Neuron (in vitro differentiated cells): ENCODE data around the gene PTPRG.

ENCODE experiments used
- H2AFZ ChIP-seq: one replicate; pipeline ENCODE4 v1.6.1; 2013; ENCODE audit warnings: low read depth, mild to moderate bottlenecking, inconsistent platforms, low read length, moderate library complexity
- H3K27me3 ChIP-seq: one replicate; pipeline ENCODE4 v1.6.1; 2013; ENCODE audit warnings: low read length; ENCODE audit not compliant: insufficient read depth
- H3K36me3 ChIP-seq: one replicate; pipeline ENCODE4 v1.6.1; 2013; ENCODE audit warnings: low read length; ENCODE audit not compliant: insufficient read depth
- H3K4me1 ChIP-seq: one replicate; pipeline ENCODE4 v1.6.1; 2013; ENCODE audit warnings: low read length; ENCODE audit not compliant: insufficient read depth
- H3K4me3 ChIP-seq: 2 replicates; pipeline ENCODE4 v1.5.1; 2013; ENCODE audit warnings: mild to moderate bottlenecking, low read length, moderate library complexity
- H3K9me3 ChIP-seq: one replicate; pipeline ENCODE4 v1.6.1; 2013; ENCODE audit warnings: low read length

The PTPRG gene

GRCh38 chr3:61897848-61898247, 336.5 kb downstream of the PTPRG start:
- no peaks in the 10 kb centered on the region for H3K27me3 ChIP-seq
- no peaks in the 10 kb centered on the region for H3K36me3 ChIP-seq
- no peak overlapping the region for H2AFZ ChIP-seq
- H3K9me3 ChIP-seq = no peaks in the 10 kb centered on the region
- peaks cover 3% of the 10 kb centered on the region for H3K4me1 ChIP-seq
- no peak overlapping the region for H3K4me3 ChIP-seq

- Histone ChIP-seq H3K9me3 (no peaks in the 10 kb centered on the region), H2AFZ (no peak overlapping the region), H3K4me3 (no peak overlapping the region), H3K4me1 (peaks cover 3% of the 10 kb centered on the region), H3K36me3 (no peaks in the 10 kb centered on the region), H3K27me3 (no peaks in the 10 kb centered on the region)
Measured at GRCh38 chr3:61899700-61900462, 338.5 kb downstream of the PTPRG start.

- Histone ChIP-seq H2AFZ (no peak overlapping the region), H3K9me3 (no peaks in the 10 kb centered on the region), H3K4me3 (no peak overlapping the region), H3K4me1 (no peaks in the 10 kb centered on the region), H3K27me3 (no peaks in the 10 kb centered on the region), H3K36me3 (no peaks in the 10 kb centered on the region)
Measured at GRCh38 chr3:61901496-61901895, 340.1 kb downstream of the PTPRG start.

GRCh38 chr3:61901986-61902385, 340.6 kb downstream of the PTPRG start:
- no peaks in the 10 kb centered on the region for H3K4me1 ChIP-seq
- no peak overlapping the region for H2AFZ ChIP-seq
- no peak overlapping the region for H3K4me3 ChIP-seq
- no peaks in the 10 kb centered on the region for H3K36me3 ChIP-seq
- no peaks in the 10 kb centered on the region for H3K9me3 ChIP-seq
- H3K27me3 ChIP-seq = no peaks in the 10 kb centered on the region

- Histone ChIP-seq H3K9me3 (no peaks in the 10 kb centered on the region), H2AFZ (no peak overlapping the region), H3K27me3 (no peaks in the 10 kb centered on the region), H3K36me3 (no peaks in the 10 kb centered on the region), H3K4me3 (no peak overlapping the region), H3K4me1 (no peaks in the 10 kb centered on the region)
Measured at GRCh38 chr3:61903074-61903473, 341.7 kb downstream of the PTPRG start.

- Histone ChIP-seq H3K4me1 (no peaks in the 10 kb centered on the region), H2AFZ (no peak overlapping the region), H3K36me3 (no peaks in the 10 kb centered on the region), H3K4me3 (no peak overlapping the region), H3K9me3 (no peaks in the 10 kb centered on the region), H3K27me3 (no peaks in the 10 kb centered on the region)
Measured at GRCh38 chr3:61903931-61904657, 342.7 kb downstream of the PTPRG start.

- no peak overlapping the region for H3K4me3 ChIP-seq
Measured at GRCh38 chr3:61907210-61907795, 345.9 kb downstream of the PTPRG start.

GRCh38 chr3:61908382-61908781, 347.0 kb downstream of the PTPRG start:
- H3K9me3 ChIP-seq = no peaks in the 10 kb centered on the region
- H3K4me1 ChIP-seq = no peaks in the 10 kb centered on the region
- H3K4me3 ChIP-seq = no peak overlapping the region
- no peaks in the 10 kb centered on the region for H3K36me3 ChIP-seq
- no peaks in the 10 kb centered on the region for H3K27me3 ChIP-seq
- no peak overlapping the region for H2AFZ ChIP-seq

More at GRCh38 chr3:61907210-61907795, 345.9 kb downstream of the PTPRG start:
- Histone ChIP-seq H3K9me3 (no peaks in the 10 kb centered on the region), H2AFZ (no peak overlapping the region), H3K4me1 (no peaks in the 10 kb centered on the region), H3K27me3 (no peaks in the 10 kb centered on the region), H3K36me3 (no peaks in the 10 kb centered on the region)

- no peaks in the 10 kb centered on the region for H3K4me1 ChIP-seq
- H2AFZ ChIP-seq = no peak overlapping the region
- H3K27me3 ChIP-seq = no peaks in the 10 kb centered on the region
- no peaks in the 10 kb centered on the region for H3K9me3 ChIP-seq
- no peak overlapping the region for H3K4me3 ChIP-seq
- no peaks in the 10 kb centered on the region for H3K36me3 ChIP-seq
Measured at GRCh38 chr3:61910732-61911131, 349.4 kb downstream of the PTPRG start.

- Histone ChIP-seq H3K36me3 (no peaks in the 10 kb centered on the region), H3K9me3 (no peaks in the 10 kb centered on the region), H3K4me3 (no peak overlapping the region), H2AFZ (no peak overlapping the region), H3K27me3 (no peaks in the 10 kb centered on the region), H3K4me1 (no peaks in the 10 kb centered on the region)
Measured at GRCh38 chr3:61912158-61912557, 350.8 kb downstream of the PTPRG start.

- Histone ChIP-seq H3K4me3 (no peak overlapping the region), H3K4me1 (no peaks in the 10 kb centered on the region), H3K27me3 (no peaks in the 10 kb centered on the region), H3K9me3 (no peaks in the 10 kb centered on the region), H2AFZ (no peak overlapping the region), H3K36me3 (no peaks in the 10 kb centered on the region)
Measured at GRCh38 chr3:61913701-61914100, 352.3 kb downstream of the PTPRG start.

GRCh38 chr3:61914276-61914675, 352.9 kb downstream of the PTPRG start:
- Histone ChIP-seq H3K36me3 (no peaks in the 10 kb centered on the region), H3K4me3 (no peak overlapping the region), H3K9me3 (no peaks in the 10 kb centered on the region), H2AFZ (no peak overlapping the region), H3K4me1 (no peaks in the 10 kb centered on the region), H3K27me3 (no peaks in the 10 kb centered on the region)

- Histone ChIP-seq H2AFZ (no peak overlapping the region), H3K27me3 (no peaks in the 10 kb centered on the region), H3K4me3 (no peak overlapping the region), H3K9me3 (no peaks in the 10 kb centered on the region), H3K4me1 (no peaks in the 10 kb centered on the region), H3K36me3 (no peaks in the 10 kb centered on the region)
Measured at GRCh38 chr3:61915296-61915695, 353.9 kb downstream of the PTPRG start.
